ENCODE measurements around the gene ENTHD1.
A peak's percentile ranks its signal among the peaks of the same experiment; 100 is the strongest.
"Not testable (repeated sequence)": the region's sequence is repeated elsewhere in the genome, so short reads cannot be mapped to it uniquely, and the experiment has no call there.

The ENTHD1 gene

DNA sequence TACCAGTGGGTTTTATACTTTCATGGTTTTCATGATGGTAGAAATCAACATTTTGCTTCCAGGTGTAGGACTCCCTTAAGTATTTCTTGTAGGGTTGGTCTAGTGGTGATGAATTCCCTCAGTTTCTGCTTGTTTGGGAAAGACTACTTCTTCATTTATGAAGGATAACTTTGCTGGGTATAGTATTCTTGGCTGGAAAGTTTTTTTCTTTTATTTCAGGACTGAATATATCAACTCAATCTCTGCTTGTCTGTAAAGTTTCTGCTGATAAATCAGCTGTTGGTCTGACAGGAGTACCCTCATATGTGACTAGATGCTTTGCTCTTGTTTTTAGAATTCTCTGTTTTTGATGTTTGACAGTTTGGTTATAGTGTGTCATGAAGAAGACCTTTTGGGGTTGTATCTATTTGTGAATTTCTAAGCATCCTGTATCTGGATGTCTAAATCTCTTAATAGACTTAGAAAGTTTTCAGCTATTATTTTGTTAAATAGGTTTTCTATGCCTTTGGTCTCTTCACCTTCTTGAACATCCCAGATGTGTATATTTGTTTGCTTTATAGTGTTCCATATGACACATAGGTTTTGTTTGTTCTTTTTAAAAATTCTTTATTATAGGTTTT is 95.9 kb downstream of the ENTHD1 start:
- DNase-seq (ENCODE audit: low read depth), result no peak

- no peak for DNase-seq (ENCODE audit: low read depth)
Observed at GRCh38 chr22:39789788-39790187, 103.8 kb downstream of the ENTHD1 start.

DNA sequence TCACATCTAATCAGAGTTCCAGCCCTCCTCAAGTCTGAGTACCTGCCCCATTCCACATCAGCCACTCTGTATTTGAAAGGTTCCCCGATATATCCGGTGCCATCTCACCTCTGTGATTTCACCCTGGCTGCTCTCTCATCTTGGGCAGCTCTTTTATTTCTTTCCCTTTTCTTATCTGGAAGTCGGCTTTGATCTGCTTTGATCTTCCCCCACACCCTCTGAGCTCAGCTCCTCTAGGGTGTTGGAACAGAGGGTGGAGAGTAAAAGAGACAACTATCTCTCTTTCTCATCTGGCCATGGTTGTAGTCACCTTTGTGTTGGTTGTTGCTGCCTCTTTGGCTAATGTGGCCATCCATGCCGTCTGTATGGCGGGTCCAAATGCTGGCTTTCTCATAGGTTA is 108.3 kb downstream of the ENTHD1 start:
- no peak for DNase-seq (ENCODE audit: low read depth)

GRCh38 chr22:39777716-39778454 is 115.7 kb downstream of the ENTHD1 start:
- no peak for DNase-seq (ENCODE audit: low read depth)

DNA sequence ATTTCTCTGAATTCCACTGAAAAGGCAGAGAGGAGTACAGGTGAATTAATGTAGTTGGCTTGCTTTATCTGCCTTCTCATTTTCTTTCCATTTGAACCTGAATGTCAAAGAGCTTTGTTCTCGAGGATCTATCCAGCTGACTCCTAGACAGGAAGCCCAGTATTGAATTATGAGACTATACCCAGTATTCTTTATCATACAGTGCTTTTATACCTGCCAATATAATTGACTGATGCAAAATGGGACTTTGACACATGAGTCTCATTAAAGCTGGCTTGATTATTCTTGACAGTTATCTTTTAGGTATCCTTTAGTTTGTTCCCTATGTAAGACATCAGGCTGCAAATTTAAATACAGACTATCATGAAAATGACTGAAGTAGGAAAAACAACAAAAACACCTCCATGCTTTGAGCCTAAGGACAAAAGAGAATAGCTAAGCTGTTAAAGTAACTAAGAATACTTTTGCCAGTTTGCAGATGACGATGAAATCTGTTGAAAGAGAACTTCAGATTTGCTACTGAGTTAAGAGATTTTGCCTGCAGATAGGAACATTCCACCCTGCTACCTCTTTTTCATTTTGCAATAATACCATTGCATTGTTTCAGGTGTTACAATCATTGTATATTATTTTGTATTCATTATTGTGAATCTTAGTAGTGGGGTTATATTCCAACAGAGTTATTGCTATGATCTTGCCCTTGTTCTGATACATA is 117.1 kb downstream of the ENTHD1 start:
- DNase-seq (ENCODE audit: low read depth), result no peak

DNA sequence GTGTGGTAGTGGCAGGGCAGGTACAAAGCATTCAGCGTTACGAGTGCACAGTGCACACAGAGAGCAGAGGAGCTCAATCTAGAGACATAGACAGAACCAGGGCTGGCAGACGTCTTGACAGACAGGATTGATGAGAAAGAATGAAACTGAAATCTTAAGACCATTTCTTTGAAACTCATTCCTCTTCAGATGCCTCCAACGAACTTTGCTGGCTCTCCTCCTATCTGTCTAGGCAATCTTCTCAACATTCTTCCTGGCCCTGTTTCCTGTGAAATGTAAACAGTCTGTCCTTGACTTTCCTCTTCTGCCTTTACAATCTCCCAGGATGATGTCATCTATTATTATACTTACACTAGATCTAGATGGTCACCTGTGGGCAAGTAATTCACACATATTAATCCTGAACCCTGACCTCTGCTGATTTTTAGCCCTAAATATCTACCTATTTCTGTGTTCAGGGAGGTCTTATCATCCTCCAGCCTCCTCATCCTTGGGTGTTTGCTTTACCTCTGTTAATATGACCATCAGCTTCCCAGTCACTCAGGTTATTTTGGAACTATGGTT is 119.5 kb downstream of the ENTHD1 start:
- peak; percentile 41 for DNase-seq (ENCODE audit: low read depth)

- DNase-seq (ENCODE audit: low read depth), result no peak
Observed at GRCh38 chr22:39773503-39773902, 120.1 kb downstream of the ENTHD1 start.

DNA sequence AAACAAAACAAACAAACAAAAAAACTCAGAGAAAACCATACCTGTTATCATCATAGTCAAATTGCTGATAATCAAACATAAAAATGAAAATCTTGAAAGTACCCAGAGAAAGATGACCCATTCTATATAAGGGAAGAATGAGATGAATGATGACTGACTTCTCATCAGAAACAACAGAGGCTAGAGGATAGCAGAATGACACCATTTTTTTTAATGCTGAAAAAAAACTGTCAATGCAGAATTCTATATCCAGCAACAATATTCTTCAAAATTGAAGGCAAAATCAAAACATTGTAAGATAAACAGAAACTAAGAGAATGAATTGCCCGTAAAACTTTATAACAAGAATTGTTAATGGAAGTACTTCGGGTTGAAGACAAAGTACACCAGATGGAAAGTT is 122.1 kb downstream of the ENTHD1 start:
- DNase-seq (ENCODE audit: low read depth), result no peak

- no peak for DNase-seq (ENCODE audit: low read depth)
Observed at GRCh38 chr22:39765661-39766060, 127.9 kb downstream of the ENTHD1 start.

DNA sequence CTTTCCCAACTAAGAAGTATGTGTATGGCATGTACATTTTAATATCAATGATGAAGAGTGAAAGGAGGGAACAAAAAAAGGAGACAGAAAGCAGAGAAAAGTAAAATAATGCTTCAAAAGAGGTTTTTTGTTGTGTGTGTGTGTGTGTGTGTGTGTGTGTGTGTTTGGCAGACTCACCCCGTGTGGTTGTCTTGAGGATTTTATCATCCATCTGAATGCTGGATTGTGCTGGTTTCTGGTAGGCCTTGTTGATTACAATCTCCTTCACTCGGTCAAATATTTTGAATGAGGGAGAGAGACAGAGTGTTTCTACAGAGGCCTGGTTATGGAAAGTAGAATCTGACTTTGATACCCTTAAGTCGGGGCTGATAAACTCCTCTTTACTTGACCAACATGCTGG is 128.5 kb downstream of the ENTHD1 start:
- no peak for DNase-seq (ENCODE audit: low read depth)

DNA sequence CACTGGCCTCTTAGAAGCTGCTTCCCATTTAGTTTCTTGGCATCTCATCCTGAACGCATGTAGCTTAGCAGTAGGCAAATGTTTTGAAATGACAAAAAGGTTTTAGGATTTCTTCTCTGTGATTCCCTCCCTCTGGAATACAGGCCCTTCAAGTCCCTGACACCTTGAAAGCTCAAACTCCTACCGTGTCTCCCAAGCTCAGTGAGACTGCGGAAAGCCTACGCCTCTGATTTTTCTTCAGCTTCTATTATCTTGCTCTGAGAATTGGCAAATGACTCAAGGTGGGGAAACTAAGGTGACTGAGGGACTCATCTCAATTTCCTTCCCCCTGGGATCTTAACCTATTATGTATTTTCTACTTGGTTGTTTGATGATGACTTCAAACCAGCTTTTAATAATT is 130.3 kb downstream of the ENTHD1 start:
- DNase-seq (ENCODE audit: low read depth), result no peak

DNA sequence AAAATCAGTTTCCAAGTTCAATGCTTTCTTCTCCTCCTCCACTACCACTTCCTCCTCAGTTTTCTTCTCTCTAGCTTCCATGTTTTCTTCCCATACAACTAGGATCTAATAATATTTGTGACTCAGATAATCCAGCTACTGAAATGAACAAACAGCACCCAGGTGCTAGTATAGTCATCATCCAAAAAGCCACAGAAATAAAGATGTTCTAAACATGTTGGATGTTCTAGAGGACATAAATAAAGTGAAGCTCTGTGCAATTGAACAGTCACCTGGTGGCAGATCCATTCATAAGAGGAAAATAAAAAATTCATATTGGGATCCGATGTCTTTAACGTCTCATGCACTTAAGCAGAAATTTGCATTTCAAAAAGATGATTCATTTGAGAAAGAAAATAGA is 142.8 kb downstream of the ENTHD1 start:
- no peak for DNase-seq (ENCODE audit: low read depth)

DNA sequence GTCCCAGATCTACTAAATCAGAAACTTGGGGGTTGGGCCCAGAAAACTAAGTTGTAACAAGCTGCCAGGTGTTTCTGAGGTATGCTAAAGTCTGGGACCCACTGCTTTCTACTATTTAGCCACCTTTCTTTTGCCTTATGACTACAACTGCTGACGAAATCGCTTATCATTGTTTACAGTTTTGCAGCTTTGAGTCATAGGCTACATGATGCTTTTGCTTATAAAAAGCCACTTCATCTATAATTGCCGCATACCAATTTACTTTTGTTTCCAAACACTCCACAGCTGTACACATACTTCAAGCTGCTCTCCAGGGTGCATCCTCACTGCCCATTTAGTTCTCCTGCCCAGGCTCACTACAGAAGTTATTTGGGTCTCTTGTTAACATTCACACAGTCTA is 144.7 kb downstream of the ENTHD1 start:
- DNase-seq (ENCODE audit: low read depth), result peak; percentile 81

GRCh38 chr22:39746600-39747262 is 146.8 kb downstream of the ENTHD1 start:
- no peak for DNase-seq (ENCODE audit: low read depth)

DNA sequence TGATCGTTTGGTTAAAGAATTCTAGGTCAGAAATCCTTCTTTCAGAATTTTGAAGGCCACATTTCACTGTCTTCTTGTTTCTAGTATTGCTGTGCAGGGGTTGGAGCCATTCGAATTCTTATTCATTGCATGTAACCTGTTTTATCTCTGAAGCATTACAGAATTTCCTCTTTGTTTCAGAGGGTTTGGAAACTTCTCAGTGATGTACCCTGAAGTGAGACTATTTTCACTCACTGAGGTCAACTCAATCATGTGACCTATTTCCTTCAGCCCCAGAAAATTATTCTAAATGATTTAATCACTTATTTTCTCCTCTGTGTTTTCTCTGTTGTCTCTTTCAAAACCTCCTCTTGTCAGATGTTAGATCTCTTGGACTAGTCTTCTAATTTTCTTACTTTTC is 147.8 kb downstream of the ENTHD1 start:
- DNase-seq (ENCODE audit: low read depth), result no peak

DNA sequence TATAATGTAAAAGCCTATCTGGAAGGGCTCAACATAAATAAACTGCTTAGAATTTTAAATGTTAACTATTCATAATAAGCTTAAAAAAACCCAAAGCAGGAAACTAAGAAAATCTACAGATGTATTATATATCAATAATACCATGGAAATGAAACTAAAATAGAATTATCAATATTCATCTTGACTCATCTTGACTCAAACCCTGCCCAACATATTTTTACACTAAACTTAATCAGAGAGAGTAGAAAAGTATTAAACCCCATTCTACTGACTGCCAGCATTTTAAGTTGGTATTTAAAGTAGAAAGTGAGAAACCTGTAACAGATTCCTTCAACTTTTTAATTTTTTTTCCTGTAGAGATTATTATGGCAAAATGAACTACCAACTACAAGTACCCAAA is 149.2 kb downstream of the ENTHD1 start:
- no peak for DNase-seq (ENCODE audit: low read depth)

DNA sequence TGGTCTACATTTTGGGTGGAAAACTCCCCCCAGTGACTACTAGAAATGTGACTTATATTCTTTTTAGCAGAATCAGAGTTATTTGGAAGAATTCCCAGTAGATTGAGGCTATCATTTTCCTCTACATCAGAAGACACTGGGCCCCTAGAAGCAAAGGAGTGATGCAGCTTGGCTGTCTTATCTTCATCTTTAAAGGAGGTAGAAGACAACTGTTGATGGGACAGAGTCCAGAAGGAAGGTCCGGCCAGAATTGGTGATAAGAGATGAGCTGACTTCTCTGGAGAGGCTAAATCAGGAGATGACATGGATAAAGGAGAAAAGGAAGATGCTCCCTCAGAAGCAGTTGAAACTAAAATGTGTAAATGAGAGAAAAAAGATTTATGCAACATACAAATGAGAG is 149.6 kb downstream of the ENTHD1 start:
- no peak for DNase-seq (ENCODE audit: low read depth)

- no peak for DNase-seq (ENCODE audit: low read depth)
Observed at GRCh38 chr22:39739338-39740027, 154.1 kb downstream of the ENTHD1 start.

GRCh38 chr22:39738746-39739145 is 154.8 kb downstream of the ENTHD1 start:
- DNase-seq (ENCODE audit: low read depth), result peak; percentile 39

- DNase-seq (ENCODE audit: low read depth), result no peak
Observed at GRCh38 chr22:39735776-39736175, 157.8 kb downstream of the ENTHD1 start.

- DNase-seq (ENCODE audit: low read depth), result no peak
Observed at GRCh38 chr22:39734866-39735265, 158.7 kb downstream of the ENTHD1 start.

DNA sequence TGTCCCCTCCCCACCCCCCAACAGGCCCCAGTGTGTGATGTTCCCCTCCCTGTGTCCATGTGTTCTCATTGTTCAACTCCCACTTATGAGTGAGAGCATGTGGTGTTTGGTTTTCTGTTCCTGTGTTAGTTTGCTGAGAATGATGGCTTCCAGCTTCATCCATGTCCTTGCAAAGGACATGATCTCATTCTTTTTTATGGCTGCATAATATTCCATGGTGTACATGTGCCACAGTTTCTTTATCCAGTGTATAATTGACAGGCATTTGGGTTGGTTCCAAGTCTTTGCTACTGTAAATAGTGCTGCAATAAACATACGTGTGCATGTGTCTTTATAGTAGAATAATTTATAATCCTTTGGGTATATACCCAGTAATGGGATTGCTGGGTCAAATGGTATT is 159.5 kb downstream of the ENTHD1 start:
- not testable (repeated sequence) for DNase-seq (ENCODE audit: low read depth)
